Measurements from ENCODE around the gene DAG1. TPM values are rescaled to one million over a fixed set of nuclear protein-coding genes. Genes with fewer than 3 reads are reported as not detected.

The DAG1 gene
- total RNA-seq, 2 experiments from 2014 or later = 10.8 to 14.4 TPM

- H3K4me3 Mint-ChIP-seq = peak overlapping the region; percentile 94
- intact Hi-C loops (cut with micrococcal nuclease) = no loop called here
- H3K9me3 Mint-ChIP-seq = no peaks in the 10 kb centered on the region
- peak overlapping the region; percentile 83 for H3K27ac Mint-ChIP-seq
- ATAC-seq = no peak
- peaks cover 7% of the 10 kb centered on the region for H3K36me3 Mint-ChIP-seq (ENCODE audit: low read depth)
- DNase-seq = no peak
- peaks cover 19% of the 10 kb centered on the region for H3K4me1 Mint-ChIP-seq (ENCODE audit: low read depth)
- ChIA-PET POLR2A (interaction anchor here (0.9 to 2.6 kb wide), 6 partner anchors 40 to 448 kb away, joined by 3 to 14 read pairs (median 3); partner anchors contain the start of genes NICN1, QRICH1 and USP4), CTCF (interaction anchor here (0.7 to 2.0 kb wide), 7 partner anchors 11 to 298 kb away, joined by 3 to 7 read pairs (median 4); partner anchors contain the start of genes KLHDC8B and USP4)
- TF ChIP-seq, protein P1, sequence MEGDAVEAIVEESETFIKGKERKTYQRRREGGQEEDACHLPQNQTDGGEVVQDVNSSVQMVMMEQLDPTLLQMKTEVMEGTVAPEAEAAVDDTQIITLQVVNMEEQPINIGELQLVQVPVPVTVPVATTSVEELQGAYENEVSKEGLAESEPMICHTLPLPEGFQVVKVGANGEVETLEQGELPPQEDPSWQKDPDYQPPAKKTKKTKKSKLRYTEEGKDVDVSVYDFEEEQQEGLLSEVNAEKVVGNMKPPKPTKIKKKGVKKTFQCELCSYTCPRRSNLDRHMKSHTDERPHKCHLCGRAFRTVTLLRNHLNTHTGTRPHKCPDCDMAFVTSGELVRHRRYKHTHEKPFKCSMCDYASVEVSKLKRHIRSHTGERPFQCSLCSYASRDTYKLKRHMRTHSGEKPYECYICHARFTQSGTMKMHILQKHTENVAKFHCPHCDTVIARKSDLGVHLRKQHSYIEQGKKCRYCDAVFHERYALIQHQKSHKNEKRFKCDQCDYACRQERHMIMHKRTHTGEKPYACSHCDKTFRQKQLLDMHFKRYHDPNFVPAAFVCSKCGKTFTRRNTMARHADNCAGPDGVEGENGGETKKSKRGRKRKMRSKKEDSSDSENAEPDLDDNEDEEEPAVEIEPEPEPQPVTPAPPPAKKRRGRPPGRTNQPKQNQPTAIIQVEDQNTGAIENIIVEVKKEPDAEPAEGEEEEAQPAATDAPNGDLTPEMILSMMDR (IDR thresholded peaks at IDR 0.05) = no peak
- H3K27me3 Mint-ChIP-seq = no peaks in the 10 kb centered on the region
These were observed 781 bp upstream of the DAG1 start for GRCh38 chr3:49469037-49469935.

DNA sequence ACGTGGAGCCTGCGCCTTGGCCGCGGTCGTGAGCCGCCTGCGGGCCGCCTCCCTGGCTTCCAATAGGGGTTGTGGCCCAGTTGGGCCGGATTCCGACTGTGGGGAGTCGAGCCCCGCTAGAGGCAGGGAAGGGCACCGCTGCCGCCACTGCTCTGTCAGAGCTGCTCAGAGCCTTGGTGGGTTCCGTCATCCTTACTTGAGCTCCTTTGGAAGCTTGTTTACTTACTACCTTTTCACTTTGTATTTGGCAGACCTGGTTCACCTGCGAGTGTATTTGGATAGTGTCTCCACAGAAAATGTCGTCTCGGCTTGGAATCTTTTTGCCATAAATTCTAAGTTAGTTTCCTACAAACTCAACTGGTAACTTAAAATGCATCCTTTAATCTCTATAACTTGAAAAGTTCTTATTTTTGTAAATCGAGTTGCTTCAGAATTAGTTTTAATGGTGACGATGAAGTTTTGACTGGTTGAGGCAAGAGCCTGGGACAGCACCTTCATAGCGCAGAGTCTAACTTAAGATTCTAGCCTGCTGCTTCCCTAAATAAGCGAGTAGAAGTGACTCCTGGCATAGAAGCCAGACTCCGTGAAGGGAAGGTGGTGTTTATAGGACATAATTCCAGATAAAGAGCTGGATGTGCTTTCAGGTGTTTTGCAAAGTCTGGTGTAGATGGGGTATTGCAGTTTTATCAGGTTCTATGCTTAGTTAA lies 800 bp downstream of the DAG1 start:
- no peaks in the 10 kb centered on the region for H3K9me3 Mint-ChIP-seq
- peaks cover 22% of the 10 kb centered on the region for H3K4me1 Mint-ChIP-seq (ENCODE audit: low read depth)
- H3K4me3 Mint-ChIP-seq = peak overlapping the region; percentile 94
- intact Hi-C loops (cut with micrococcal nuclease) = no loop called here
- CTCF ChIA-PET = interaction anchor here (1.0 to 2.0 kb wide), 7 partner anchors 10 to 300 kb away, joined by 3 to 6 read pairs (median 4); partner anchors contain the start of genes KLHDC8B and USP4
- POLR2A ChIA-PET = interaction anchor here (0.5 to 2.6 kb wide), 10 partner anchors 17 to 550 kb away, joined by 3 to 14 read pairs (median 3); partner anchors contain the start of genes NICN1, QRICH1 and USP4
- no peak for DNase-seq
- ATAC-seq = peak; percentile 15
- H3K27me3 Mint-ChIP-seq = no peaks in the 10 kb centered on the region
- TF ChIP-seq, protein P1 (IDR thresholded peaks at IDR 0.05) = no peak
- peak overlapping the region; percentile 79 for H3K27ac Mint-ChIP-seq
- H3K36me3 Mint-ChIP-seq (ENCODE audit: low read depth) = peaks cover 8% of the 10 kb centered on the region

DNA sequence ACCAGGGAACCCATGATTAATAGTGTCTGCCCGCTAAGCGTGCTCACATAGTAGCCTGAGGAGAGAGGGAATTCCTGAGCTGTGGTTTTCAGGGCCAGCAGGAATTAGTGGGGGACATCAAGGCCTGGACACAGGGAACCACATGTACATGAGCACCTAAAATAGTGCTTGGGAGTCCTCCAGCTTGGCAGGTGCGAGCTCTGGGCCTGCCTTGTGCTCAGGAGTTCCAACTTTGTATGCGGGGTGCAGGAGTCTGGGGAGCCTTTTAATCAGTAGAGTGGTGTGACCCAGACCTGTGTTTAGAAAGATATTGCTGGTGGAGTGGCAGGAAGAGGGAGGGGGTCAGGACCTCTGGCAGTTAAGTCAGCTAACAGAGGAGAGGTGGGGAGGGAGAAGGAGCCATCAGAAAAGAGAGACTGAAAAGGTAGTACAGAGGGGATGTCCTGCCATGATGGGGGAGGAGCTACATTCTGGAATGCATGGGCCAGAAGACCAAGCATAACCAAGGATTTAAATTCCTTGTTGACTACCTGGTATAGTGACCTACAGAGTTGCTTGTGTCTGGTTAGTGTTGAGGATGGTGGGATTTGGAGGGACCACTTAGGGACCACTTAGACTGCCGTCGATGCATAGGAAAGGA lies 1.9 kb downstream of the DAG1 start:
- TF ChIP-seq, protein P1 (IDR thresholded peaks at IDR 0.05) = no peak
- POLR2A ChIA-PET = interaction anchor here (1.2 to 2.6 kb wide), 3 partner anchors 27 to 378 kb away, joined by 3 to 14 read pairs (median 4); partner anchors contain the start of genes QRICH1 and USP4
- DNase-seq (no peak), ATAC-seq (no peak)
- H3K36me3 Mint-ChIP-seq (ENCODE audit: low read depth) = peaks cover 17% of the 10 kb centered on the region
- intact Hi-C loops (cut with micrococcal nuclease) = no loop called here
- peaks cover 31% of the 10 kb centered on the region for H3K4me1 Mint-ChIP-seq (ENCODE audit: low read depth)
- H3K4me3 Mint-ChIP-seq = peak overlapping the region; percentile 94
- CTCF ChIA-PET = interaction anchor here (1.0 kb wide), 2 partner anchors 23 to 28 kb away, joined by 4 to 5 read pairs; no protein-coding TSS in a partner anchor
- H3K27ac Mint-ChIP-seq = peak overlapping the region; percentile 79
- H3K27me3 Mint-ChIP-seq = no peaks in the 10 kb centered on the region
- no peaks in the 10 kb centered on the region for H3K9me3 Mint-ChIP-seq

DNA sequence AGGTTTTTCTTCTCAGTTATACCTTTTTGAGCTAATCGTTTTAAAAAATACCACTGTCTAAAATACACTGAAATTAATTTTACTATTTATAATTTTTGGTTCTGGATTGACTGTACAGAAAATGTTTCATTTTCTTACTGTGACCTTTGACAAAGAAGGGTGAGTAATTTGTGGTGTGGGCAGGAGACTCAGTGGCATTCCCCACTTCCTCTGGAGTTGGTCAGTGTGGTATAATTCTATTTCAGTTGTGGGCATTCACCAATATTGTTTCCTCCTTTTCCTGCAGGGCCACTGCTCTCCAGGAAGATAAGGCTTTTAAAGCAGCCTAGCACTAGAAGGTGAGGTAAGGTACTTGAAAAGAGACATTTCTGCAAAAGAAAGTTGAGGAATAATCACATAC lies 6.5 kb downstream of the DAG1 start:
- Mint-ChIP-seq H3K27ac (peak overlapping the region; percentile 38), H3K27me3 (no peaks in the 10 kb centered on the region), H3K9me3 (no peaks in the 10 kb centered on the region), H3K4me1 (ENCODE audit: low read depth) (peaks cover 21% of the 10 kb centered on the region), H3K4me3 (no peak overlapping the region), H3K36me3 (ENCODE audit: low read depth) (peaks cover 23% of the 10 kb centered on the region)
- CTCF ChIA-PET = interaction anchor here (1.1 to 3.0 kb wide), 3 partner anchors 25 to 195 kb away, joined by 3 to 11 read pairs (median 3); no protein-coding TSS in a partner anchor
- POLR2A ChIA-PET = interaction anchor here (0.6 to 0.8 kb wide), 2 partner anchors 57 to 62 kb away, joined by 3 read pairs; no protein-coding TSS in a partner anchor
- intact Hi-C loops (cut with micrococcal nuclease) = no loop called here
- peak; percentile 64 for DNase-seq
- TF ChIP-seq, protein P1 (IDR thresholded peaks at IDR 0.05) = no peak
- peak; percentile 81 for ATAC-seq

All from activated CD8-positive, alpha-beta T cell treated with anti-CD3 and anti-CD28 coated beads for 36 hours (primary cell).